Stimulated activated CD4-positive, alpha-beta T cell treated with anti-CD3 and anti-CD28 coated beads, TNF-alpha, amount 100 ng/mL, for 24 hours (primary cell): Measurements from ENCODE around the gene COG8.
A peak's percentile ranks its signal among the peaks of the same experiment; 100 is the strongest.
"Not testable (repeated sequence)": the region's sequence is repeated elsewhere in the genome, so short reads cannot be mapped to it uniquely, and the experiment has no call there.

Source experiments
- DNase-seq, 3 experiments: peaks; one replicate each; pipeline ENCODE4 v3.0.0-alpha.2; 2020; ENCODE audit warnings: low read depth in 3 of 3

COG8 gene

GRCh38 chr16:69339289-69340094, at the start of gene COG8, which contains the start of gene NIP7:
TSS of gene COG8 (minus strand) at chr16:69339564. CDS start at chr16:69339552, 12 bp downstream.
TSS of gene NIP7 (plus strand) at chr16:69339772. CDS start at chr16:69339830, 58 bp downstream.
- DNase-seq, result peak; percentile 83 to 92 (median 91)

- DNase-seq, result no peak
Measured at GRCh38 chr16:69386596-69386995, 47.2 kb upstream of the COG8 start.

- no peak for DNase-seq
Measured at GRCh38 chr16:69384974-69385373, 45.6 kb upstream of the COG8 start.

GRCh38 chr16:69382421-69382820, 43.1 kb upstream of the COG8 start:
- DNase-seq, result no peak

- DNase-seq, result no peak
Measured at GRCh38 chr16:69381231-69381630, 41.9 kb upstream of the COG8 start.

- no peak for DNase-seq
Measured at GRCh38 chr16:69378760-69379159, 39.4 kb upstream of the COG8 start.

- no peak for DNase-seq
Measured at GRCh38 chr16:69378036-69378435, 38.7 kb upstream of the COG8 start.

GRCh38 chr16:69376393-69377059, 37.2 kb upstream of the COG8 start:
- DNase-seq, result no peak

- DNase-seq, result no peak
Measured at GRCh38 chr16:69373019-69373418, 33.7 kb upstream of the COG8 start.

GRCh38 chr16:69371564-69371963, 32.2 kb upstream of the COG8 start:
- no peak for DNase-seq

GRCh38 chr16:69368866-69369265, 29.5 kb upstream of the COG8 start:
- DNase-seq, result no peak

- no peak for DNase-seq
Measured at GRCh38 chr16:69367980-69368379, 28.6 kb upstream of the COG8 start.

GRCh38 chr16:69366431-69366830, 27.1 kb upstream of the COG8 start:
- DNase-seq, result peak in 1 of 3 experiments; percentile 23

- DNase-seq, result no peak
Measured at GRCh38 chr16:69365901-69366300, 26.5 kb upstream of the COG8 start.

GRCh38 chr16:69364088-69364487, 24.7 kb upstream of the COG8 start:
- no peak for DNase-seq

GRCh38 chr16:69363281-69363717, 23.9 kb upstream of the COG8 start:
- DNase-seq, result no peak

- not testable (repeated sequence) for DNase-seq
Measured at GRCh38 chr16:69360070-69360469, 20.7 kb upstream of the COG8 start.

- no peak for DNase-seq
Measured at GRCh38 chr16:69351309-69352027, 12.1 kb upstream of the COG8 start, which contains the start of gene TMED6. TSS of gene TMED6 (minus strand) at chr16:69351786. CDS start at chr16:69351753, 33 bp downstream.

GRCh38 chr16:69350536-69351133, 11.3 kb upstream of the COG8 start:
- DNase-seq, result no peak

- no peak for DNase-seq
Measured at GRCh38 chr16:69349536-69349935, 10.2 kb upstream of the COG8 start.

GRCh38 chr16:69348222-69348621, 8.9 kb upstream of the COG8 start:
- no peak for DNase-seq

GRCh38 chr16:69346683-69347082, 7.3 kb upstream of the COG8 start:
- DNase-seq, result no peak
